HepG2 (cell line): ENCODE results near the gene IQCN. TPM values are rescaled to one million over a fixed set of nuclear protein-coding genes. Genes with fewer than 3 reads are reported as not detected.
A peak's percentile ranks its signal among the peaks of the same experiment; 100 is the strongest.

Source experiments
- ADNP ChIP-seq: sonication (generic); formaldehyde crosslinking; IDR thresholded peaks from 2 replicates; pipeline ENCODE4 v1.4.0; 2020; ENCODE audit warnings: missing genetic modification reagents
- EHMT2 ChIP-seq: fragments of 200-600 bp; sonication (generic); IDR thresholded peaks from 2 replicates; pipeline ENCODE4 v1.7.0; 2017; ENCODE audit warnings: antibody characterized with exemption, low read depth, low read length, borderline replicate concordance
- ETV5 ChIP-seq: IDR thresholded peaks from 2 replicates; pipeline ENCODE4 v1.6.1; 2018; ENCODE audit warnings: missing biosample characterization, missing genetic modification reagents, inconsistent platforms, borderline replicate concordance
- FOSL2 ChIP-seq: sonication (generic); formaldehyde crosslinking; IDR thresholded peaks from 2 replicates; pipeline ENCODE4 v1.4.0; 2020; ENCODE audit warnings: missing genetic modification reagents
- GTF2F1 ChIP-seq: fragments of 150-350 bp; IDR thresholded peaks from 2 replicates; pipeline ENCODE4 v1.6.1; 2014; ENCODE audit warnings: low read length
- IRF1 ChIP-seq: sonication (generic); formaldehyde crosslinking; IDR thresholded peaks from 2 replicates; pipeline ENCODE4 v1.4.0; 2020; ENCODE audit warnings: low read depth, mild to moderate bottlenecking, missing genetic modification reagents
- JUNB ChIP-seq: sonication (generic); formaldehyde crosslinking; IDR thresholded peaks from 2 replicates; pipeline ENCODE4 v1.8.0; 2022; ENCODE audit warnings: missing genetic modification reagents, mild to moderate bottlenecking, borderline replicate concordance
- MLXIP ChIP-seq: sonication (generic); formaldehyde crosslinking; IDR thresholded peaks from 2 replicates; pipeline ENCODE4 v1.9.0; 2021; ENCODE audit warnings: missing genetic modification reagents, borderline replicate concordance
- NFE2L1 ChIP-seq: sonication (generic); formaldehyde crosslinking; IDR thresholded peaks from 2 replicates; pipeline ENCODE4 v1.4.0; 2020; ENCODE audit warnings: missing genetic modification reagents, mild to moderate bottlenecking, borderline replicate concordance
- PHB2 ChIP-seq: fragments of 450-650 bp; IDR thresholded peaks from 2 replicates; pipeline ENCODE4 v1.6.1; 2018; ENCODE audit not compliant: partially characterized antibody
- PTBP1 ChIP-seq: fragments of 200-400 bp; formaldehyde crosslinking; IDR thresholded peaks from 2 replicates; pipeline ENCODE4 v1.6.1; 2018; ENCODE audit warnings: low read length, low read depth; ENCODE audit not compliant: poor library complexity, severe bottlenecking
- RFXAP ChIP-seq: sonication (generic); formaldehyde crosslinking; IDR thresholded peaks from 2 replicates; pipeline ENCODE4 v1.4.0; 2020; ENCODE audit warnings: missing genetic modification reagents, borderline replicate concordance
- SKI ChIP-seq: fragments of 450-650 bp; IDR thresholded peaks from one replicate; pipeline ENCODE4 v1.6.1; 2018; ENCODE audit warnings: mild to moderate bottlenecking; ENCODE audit not compliant: partially characterized antibody
- TBX3 ChIP-seq: fragments of 450-650 bp; IDR thresholded peaks from 2 replicates; pipeline ENCODE4 v1.6.1; 2017; ENCODE audit warnings: antibody characterized with exemption, mild to moderate bottlenecking, inconsistent platforms, borderline replicate concordance
- ZBTB42 ChIP-seq: sonication (generic); formaldehyde crosslinking; IDR thresholded peaks from 2 replicates; pipeline ENCODE4 v1.5.0; 2020; ENCODE audit warnings: mild to moderate bottlenecking, missing genetic modification reagents
- ZNF350 ChIP-seq: sonication (generic); formaldehyde crosslinking; IDR thresholded peaks from 2 replicates; pipeline ENCODE4 v1.4.0; 2020; ENCODE audit warnings: mild to moderate bottlenecking, low read depth, missing genetic modification reagents, borderline replicate concordance
- ZNF570 ChIP-seq: sonication (generic); formaldehyde crosslinking; IDR thresholded peaks from 2 replicates; pipeline ENCODE4 v1.4.0; 2020; ENCODE audit warnings: mild to moderate bottlenecking, missing genetic modification reagents, borderline replicate concordance
- ZNF660 ChIP-seq: sonication (generic); formaldehyde crosslinking; IDR thresholded peaks from 2 replicates; pipeline ENCODE4 v1.5.1; 2020; ENCODE audit warnings: mild to moderate bottlenecking, low read depth, missing genetic modification reagents, borderline replicate concordance
- ZNF761 ChIP-seq: sonication (generic); formaldehyde crosslinking; conservative IDR thresholded peaks from 2 replicates; pipeline ENCODE4 v1.4.0; 2020; ENCODE audit warnings: mild to moderate bottlenecking, missing genetic modification reagents
- ZNF772 ChIP-seq: sonication (generic); formaldehyde crosslinking; IDR thresholded peaks from 2 replicates; pipeline ENCODE4 v1.5.0; 2020; ENCODE audit warnings: mild to moderate bottlenecking, missing genetic modification reagents
- ZNF782 ChIP-seq: sonication (generic); formaldehyde crosslinking; IDR thresholded peaks from 2 replicates; pipeline ENCODE4 v1.4.0; 2020; ENCODE audit warnings: missing genetic modification reagents, mild to moderate bottlenecking, borderline replicate concordance
- polyA plus RNA-seq, 8 experiments: library from polyadenylated mRNA; depleted of rRNA in 3 of 8; stranded (reverse) in 7 of 8; unstranded in 1 of 8; fragments of >200 nt; fragmentation: Illumina TruSeq in 4 of 8; extraction: Trizol in 4 of 8; gene quantifications; 2 replicates each; pipeline versions ENCODE4 v1.2.1 to v1.2.3, GENCODE V29; 2011 to 2016; ENCODE audit warnings: low read depth in 4 of 8, missing spikeins in 1 of 8, mixed read lengths in 1 of 8; ENCODE audit not compliant: insufficient read depth in 1 of 8
- total RNA-seq, 5 experiments: library from RNA; depleted of rRNA; stranded (reverse); fragments of >200 nt; fragmentation: Illumina TruSeq; extraction: Trizol; gene quantifications; 2 replicates each; pipeline ENCODE4 v1.2.3, GENCODE V29; 2016; ENCODE audit warnings: low read depth in 1 of 5
- TF ChIP-seq, protein P1 (sequence below): sonication (generic); formaldehyde crosslinking; IDR thresholded peaks from 2 replicates; pipeline ENCODE4 v1.4.0; 2020; ENCODE audit warnings: missing genetic modification reagents; ENCODE audit errors: not compliant biosample characterization
- TF ChIP-seq, protein P2 (sequence below): IDR thresholded peaks from 2 replicates; pipeline ENCODE4 v1.6.1; 2016; ENCODE audit warnings: missing genetic modification reagents, missing compliant biosample characterization
- TF ChIP-seq, protein P3 (sequence below): sonication (generic); formaldehyde crosslinking; IDR thresholded peaks from 2 replicates; pipeline ENCODE4 v1.8.1; 2023; ENCODE audit warnings: mild to moderate bottlenecking, missing genetic modification reagents, borderline replicate concordance

The IQCN gene
- total and polyA plus RNA-seq, 2 of the 13 experiments (the other 11 are each of a cell fraction or from before 2014, with no cell fraction given) = 0.04 to 0.18 TPM

GRCh38 chr19:18317961-18318800 is 43.9 kb upstream of the IQCN start (continued):
- TF ChIP-seq ZBTB42 (CRISPR knock-in tag) (no peak), PHB2 (no peak), EHMT2 (no peak), ZNF660 (CRISPR knock-in tag) (no peak), MLXIP (no peak), TBX3 (no peak), ZNF782 (no peak; the same call in 1 of the 2 replicates), PTBP1 (no peak), ETV5 (CRISPR knock-in tag) (peak; percentile 79), SKI (peak; percentile 47), ZNF350 (CRISPR knock-in tag) (peak; percentile 83; the same call in 1 of the 2 replicates), JUNB (CRISPR knock-in tag) (no peak), GTF2F1 (no peak), ZNF761 (CRISPR knock-in tag) (peak; percentile 61; the same call in 1 of the 2 replicates), ZNF772 (CRISPR knock-in tag) (no peak), FOSL2 (CRISPR knock-in tag) (peak; percentile 50), ADNP (CRISPR knock-in tag) (no peak), ZNF570 (no peak), RFXAP (no peak; the same call in 1 of the 2 replicates), IRF1 (no peak), NFE2L1 (no peak)
- TF ChIP-seq, protein P1, sequence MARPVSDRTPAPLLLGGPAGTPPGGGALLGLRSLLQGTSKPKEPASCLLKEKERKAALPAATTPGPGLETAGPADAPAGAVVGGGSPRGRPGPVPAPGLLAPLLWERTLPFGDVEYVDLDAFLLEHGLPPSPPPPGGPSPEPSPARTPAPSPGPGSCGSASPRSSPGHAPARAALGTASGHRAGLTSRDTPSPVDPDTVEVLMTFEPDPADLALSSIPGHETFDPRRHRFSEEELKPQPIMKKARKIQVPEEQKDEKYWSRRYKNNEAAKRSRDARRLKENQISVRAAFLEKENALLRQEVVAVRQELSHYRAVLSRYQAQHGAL (CRISPR knock-in tag) = no peak
- TF ChIP-seq, protein P2, sequence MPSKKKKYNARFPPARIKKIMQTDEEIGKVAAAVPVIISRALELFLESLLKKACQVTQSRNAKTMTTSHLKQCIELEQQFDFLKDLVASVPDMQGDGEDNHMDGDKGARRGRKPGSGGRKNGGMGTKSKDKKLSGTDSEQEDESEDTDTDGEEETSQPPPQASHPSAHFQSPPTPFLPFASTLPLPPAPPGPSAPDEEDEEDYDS = no peak
- TF ChIP-seq, protein P3, sequence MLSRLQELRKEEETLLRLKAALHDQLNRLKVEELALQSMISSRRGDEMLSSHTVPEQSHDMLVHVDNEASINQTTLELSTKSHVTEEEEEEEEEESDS (CRISPR knock-in tag) = no peak
